ENCODE results near the gene PLK3.
"Not testable (repeated sequence)": the region's sequence is repeated elsewhere in the genome, so short reads cannot be mapped to it uniquely, and the experiment has no call there.

Gene PLK3

GRCh38 chr1:44807364-44808062, 7.3 kb downstream of the PLK3 start:
- peak; percentile 99 for DNase-seq (ENCODE audit: low spot score)
- TF ChIP-seq CTCF (IDR thresholded peaks at IDR 0.05), result no peak
- peak overlapping the region; percentile 64 for H3K4me3 ChIP-seq
- peak overlapping the region; percentile 100 for H3K27ac ChIP-seq

- Histone ChIP-seq H3K27ac (peak within 1 kb of the TSS; percentile 100), H3K4me3 (peak within 1 kb of the TSS; percentile 64)
- TF ChIP-seq CTCF (IDR thresholded peaks at IDR 0.05), result no peak
- DNase-seq (ENCODE audit: low spot score), result peak; percentile 94
These were observed 8.1 kb downstream of the PLK3 start, which contains the start of gene BTBD19 for GRCh38 chr1:44808063-44808937. Gene BTBD19, plus strand, starts transcription at chr1:44808523. Its CDS starts 298 bp downstream, at chr1:44808821.

- peak; percentile 87 for DNase-seq (ENCODE audit: low spot score)
- Histone ChIP-seq H3K27ac (peak overlapping the region; percentile 100), H3K4me3 (peak overlapping the region; percentile 64)
- TF ChIP-seq CTCF (IDR thresholded peaks at IDR 0.05), result no peak
These were observed 9.1 kb downstream of the PLK3 start for GRCh38 chr1:44808938-44809917.

- DNase-seq (ENCODE audit: low spot score), result peak; percentile 85
- peak overlapping the region; percentile 100 for H3K27ac ChIP-seq
- TF ChIP-seq CTCF (IDR thresholded peaks at IDR 0.05), result no peak
- peak overlapping the region; percentile 64 for H3K4me3 ChIP-seq
These were observed 10.1 kb downstream of the PLK3 start for GRCh38 chr1:44810101-44810761.

- Histone ChIP-seq H3K27ac (peak overlapping the region; percentile 100), H3K4me3 (peak overlapping the region; percentile 64)
- not testable (repeated sequence) for DNase-seq (ENCODE audit: low spot score)
These were observed 10.6 kb downstream of the PLK3 start for GRCh38 chr1:44810762-44811105.

GRCh38 chr1:44811234-44811633, 11.1 kb downstream of the PLK3 start:
- peak overlapping the region; percentile 100 for H3K27ac ChIP-seq
- H3K4me3 ChIP-seq, result no peak overlapping the region
- DNase-seq (ENCODE audit: low spot score), result peak; percentile 11
- TF ChIP-seq CTCF (IDR thresholded peaks at IDR 0.05), result no peak
